Caco-2 (cell line): Measurements from ENCODE around the gene GABARAPL2. TPM values are rescaled to one million over a fixed set of nuclear protein-coding genes. Genes with fewer than 3 reads are reported as not detected.

ENCODE experiments used
- BruUV-seq: library from RNA; stranded (reverse); fragments of 400-500 nt; replicated peaks from 2 replicates; lab custom pipeline; 2021; lab: Mats Ljungman, UMichigan
- CTCF ChIA-PET: fragments of 300-600 bp; sonication (Branson Sonifier 250); formaldehyde crosslinking; loops from one replicate; lab custom pipeline; 2022; ENCODE audit warnings: antibody characterized with exemption; lab: Charles Lee
- POLR2A ChIA-PET: fragments of 300-600 bp; sonication (Branson Sonifier 250); formaldehyde crosslinking; loops from one replicate; lab custom pipeline; 2022; ENCODE audit warnings: antibody characterized with exemption; lab: Charles Lee
- DNase-seq, 2 experiments: peaks; one replicate each; pipeline versions ENCODE4 v3.0.0 to v3.0.0-alpha.2; 2020 to 2022
- H3K27me3 ChIP-seq: replicated peaks from 2 replicates; pipeline ENCODE4 v1.6.0; 2011; ENCODE audit warnings: low read length; ENCODE audit not compliant: control insufficient read depth, insufficient read depth
- H3K36me3 ChIP-seq: 2 replicates; pipeline ENCODE4 v1.5.1; 2011; ENCODE audit warnings: low read length; ENCODE audit not compliant: control insufficient read depth, insufficient read depth
- H3K4me1 ChIP-seq: fragments of 250-450 bp; sonication (Bioruptor Pico); 2 replicates; pipeline ENCODE4 v1.5.1; 2020; ENCODE audit warnings: mild to moderate bottlenecking
- H3K4me3 ChIP-seq: 2 replicates; pipeline ENCODE4 v1.5.1; 2011; ENCODE audit warnings: low read depth, mild to moderate bottlenecking, control low read depth, low read length
- H3K9me3 ChIP-seq: fragments of 250-450 bp; sonication (Bioruptor Pico); 2 replicates; pipeline ENCODE4 v1.5.1; 2020; ENCODE audit warnings: mild to moderate bottlenecking, moderate library complexity
- H3K27ac Mint-ChIP-seq: one replicate; pipeline ENCODE4 v1.8.0; 2022; ENCODE audit warnings: mixed read lengths; ENCODE audit not compliant: unreplicated experiment
- H3K27me3 Mint-ChIP-seq: one replicate; pipeline ENCODE4 v1.8.0; 2022; ENCODE audit warnings: mixed read lengths; ENCODE audit not compliant: insufficient read depth, unreplicated experiment
- H3K36me3 Mint-ChIP-seq: one replicate; pipeline ENCODE4 v1.8.0; 2022; ENCODE audit warnings: mild to moderate bottlenecking, mixed read lengths; ENCODE audit not compliant: insufficient read depth, unreplicated experiment
- H3K4me1 Mint-ChIP-seq: one replicate; pipeline ENCODE4 v1.8.0; 2022; ENCODE audit warnings: low read depth, mixed read lengths; ENCODE audit not compliant: unreplicated experiment
- H3K4me3 Mint-ChIP-seq: one replicate; pipeline ENCODE4 v1.8.0; 2022; ENCODE audit warnings: mild to moderate bottlenecking, moderate library complexity, mixed read lengths; ENCODE audit not compliant: unreplicated experiment
- H3K9me3 Mint-ChIP-seq: one replicate; pipeline ENCODE4 v1.8.0; 2022; ENCODE audit warnings: mixed read lengths; ENCODE audit not compliant: unreplicated experiment
- intact Hi-C: fragments of 100-400 bp; cut with micrococcal nuclease; formaldehyde crosslinking; loops from one replicate; pipeline ENCODE4 v1.10.0; 2022; ENCODE audit not compliant: unreplicated experiment
- total RNA-seq: library from RNA; stranded (reverse); gene quantifications from 2 replicates; pipeline ENCODE4 v1.2.3, GENCODE V29; 2022
- TF ChIP-seq, protein P1 (sequence below), 2 experiments: fragments of 200-600 bp in 1 of 2; IDR thresholded peaks; 1 replicate in 1 of 2; 2 replicates in 1 of 2; pipeline versions ENCODE4 v1.5.1 to v1.8.0; 2011 to 2022; ENCODE audit warnings: antibody characterized with exemption in 1 of 2, control low read depth in 1 of 2, inconsistent platforms in 1 of 2, low read depth in 1 of 2, low read length in 1 of 2, mild to moderate bottlenecking in 1 of 2, moderate library complexity in 1 of 2; ENCODE audit not compliant: insufficient read depth in 1 of 2, severe bottlenecking in 1 of 2, unreplicated experiment in 1 of 2

GABARAPL2 gene
- total RNA-seq, 1 experiment from 2014 or later: 88.2 TPM

DNA sequence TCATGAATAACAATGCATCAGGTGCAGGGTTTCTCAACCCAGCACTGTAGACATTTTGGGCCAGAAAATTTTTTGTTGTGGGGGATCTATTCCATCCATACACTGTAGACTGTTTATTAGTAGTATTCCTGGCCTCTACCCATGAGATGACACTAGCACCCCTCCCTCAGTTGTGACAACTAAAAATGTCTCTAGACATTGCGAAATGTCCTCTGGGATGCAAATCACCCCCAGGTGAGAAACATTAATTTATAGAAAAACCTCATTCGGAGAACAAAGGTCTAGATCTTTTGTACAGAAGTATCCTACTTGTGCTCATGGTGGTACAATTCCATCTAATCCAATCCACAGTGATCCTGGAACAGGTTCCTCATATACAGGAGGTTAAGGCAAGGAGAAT lies 52.6 kb downstream of the GABARAPL2 start:
- intact Hi-C loops: no loop called here
- H3K4me1 Mint-ChIP-seq: no peaks in the 10 kb centered on the region
- ChIA-PET CTCF (interaction anchor here (0.6 to 1.8 kb wide), 2 partner anchors 102 to 183 kb away, joined by 4 to 6 read pairs; no protein-coding TSS in a partner anchor), POLR2A (no interaction called here)
- peaks cover 6% of the 10 kb centered on the region; the same call in 1 of the 2 replicates for H3K4me1 ChIP-seq
- H3K27me3 Mint-ChIP-seq: no peaks in the 10 kb centered on the region
- no peaks in the 10 kb centered on the region for H3K27me3 ChIP-seq
- H3K36me3 ChIP-seq: peaks cover 1% of the 10 kb centered on the region; the same call in 1 of the 2 replicates
- no TSS peak for BruUV-seq
- no peak overlapping the region for H3K4me3 Mint-ChIP-seq
- no peaks in the 10 kb centered on the region for H3K9me3 ChIP-seq
- no peak overlapping the region for H3K27ac Mint-ChIP-seq
- no peak for DNase-seq
- peaks cover 65% of the 10 kb centered on the region for H3K36me3 Mint-ChIP-seq
- no peak overlapping the region for H3K4me3 ChIP-seq
- TF ChIP-seq, protein P1, sequence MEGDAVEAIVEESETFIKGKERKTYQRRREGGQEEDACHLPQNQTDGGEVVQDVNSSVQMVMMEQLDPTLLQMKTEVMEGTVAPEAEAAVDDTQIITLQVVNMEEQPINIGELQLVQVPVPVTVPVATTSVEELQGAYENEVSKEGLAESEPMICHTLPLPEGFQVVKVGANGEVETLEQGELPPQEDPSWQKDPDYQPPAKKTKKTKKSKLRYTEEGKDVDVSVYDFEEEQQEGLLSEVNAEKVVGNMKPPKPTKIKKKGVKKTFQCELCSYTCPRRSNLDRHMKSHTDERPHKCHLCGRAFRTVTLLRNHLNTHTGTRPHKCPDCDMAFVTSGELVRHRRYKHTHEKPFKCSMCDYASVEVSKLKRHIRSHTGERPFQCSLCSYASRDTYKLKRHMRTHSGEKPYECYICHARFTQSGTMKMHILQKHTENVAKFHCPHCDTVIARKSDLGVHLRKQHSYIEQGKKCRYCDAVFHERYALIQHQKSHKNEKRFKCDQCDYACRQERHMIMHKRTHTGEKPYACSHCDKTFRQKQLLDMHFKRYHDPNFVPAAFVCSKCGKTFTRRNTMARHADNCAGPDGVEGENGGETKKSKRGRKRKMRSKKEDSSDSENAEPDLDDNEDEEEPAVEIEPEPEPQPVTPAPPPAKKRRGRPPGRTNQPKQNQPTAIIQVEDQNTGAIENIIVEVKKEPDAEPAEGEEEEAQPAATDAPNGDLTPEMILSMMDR (IDR thresholded peaks at IDR 0.05; ENCODE audit: insufficient read depth in 1 of 2, low read depth in 1 of 2, low read length in 1 of 2, severe bottlenecking in 1 of 2, unreplicated experiment in 1 of 2): no peak
- no peaks in the 10 kb centered on the region for H3K9me3 Mint-ChIP-seq

DNA sequence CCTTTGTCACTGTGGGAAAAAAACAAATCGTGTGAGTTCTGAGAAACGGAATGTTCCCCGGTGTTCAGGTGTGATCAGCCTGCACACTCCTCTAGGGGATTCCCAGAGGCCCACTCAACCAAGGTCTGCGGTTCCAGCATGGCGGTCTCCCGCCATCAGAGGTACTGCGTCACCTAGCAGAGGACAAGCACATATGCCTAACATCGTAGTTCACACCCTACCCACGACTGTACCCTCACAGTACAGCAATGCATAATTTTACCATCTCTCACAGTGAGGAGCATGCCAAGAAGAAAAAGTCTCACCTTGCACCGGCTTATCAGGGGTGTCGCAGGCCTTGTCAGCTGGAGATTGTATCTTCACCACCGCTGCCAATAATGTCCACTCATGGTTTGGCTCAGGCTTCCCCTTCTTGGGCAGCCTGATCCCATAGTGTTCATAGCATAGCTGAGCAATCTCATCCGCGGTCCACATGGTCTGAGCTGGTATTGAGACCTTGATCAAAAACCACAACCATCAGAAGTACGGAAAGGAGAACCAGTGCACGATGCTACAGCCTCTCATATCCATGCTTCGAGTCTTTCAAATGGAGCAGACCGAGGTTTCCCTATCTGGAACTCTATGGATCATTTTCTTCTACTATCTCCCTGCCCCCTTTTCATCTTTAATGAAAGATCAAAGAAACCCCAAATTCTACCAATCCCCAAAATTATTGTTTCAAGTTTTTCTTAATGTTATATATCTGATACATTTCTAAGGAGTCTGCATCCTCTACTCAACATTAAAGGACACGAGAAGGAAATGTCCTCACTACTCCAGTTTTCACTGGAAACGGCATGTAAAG lies 54.4 kb downstream of the GABARAPL2 start:
- no peak overlapping the region for H3K27ac Mint-ChIP-seq
- H3K4me1 ChIP-seq: peaks cover 21% of the 10 kb centered on the region
- H3K4me3 Mint-ChIP-seq: no peak overlapping the region
- no peak for DNase-seq
- no peak overlapping the region for H3K4me3 ChIP-seq
- TF ChIP-seq, protein P1 (IDR thresholded peaks at IDR 0.05; ENCODE audit: insufficient read depth in 1 of 2, low read depth in 1 of 2, low read length in 1 of 2, severe bottlenecking in 1 of 2, unreplicated experiment in 1 of 2): no peak
- ChIA-PET CTCF (interaction anchor here (1.0 to 2.9 kb wide), 3 partner anchors 14 to 143 kb away, joined by 3 to 15 read pairs (median 4); no protein-coding TSS in a partner anchor), POLR2A (no interaction called here)
- H3K27me3 Mint-ChIP-seq: no peaks in the 10 kb centered on the region
- peaks cover under 1% of the 10 kb centered on the region for H3K9me3 Mint-ChIP-seq
- no peaks in the 10 kb centered on the region for H3K27me3 ChIP-seq
- peaks cover 67% of the 10 kb centered on the region for H3K36me3 Mint-ChIP-seq
- peaks cover 1% of the 10 kb centered on the region; the same call in 1 of the 2 replicates for H3K36me3 ChIP-seq
- intact Hi-C loops: loop anchor here (1.0 kb wide), 1 partner anchor 149 kb away; no protein-coding TSS in a partner anchor
- H3K9me3 ChIP-seq: no peaks in the 10 kb centered on the region
- BruUV-seq: no TSS peak
- peaks cover 13% of the 10 kb centered on the region for H3K4me1 Mint-ChIP-seq

GRCh38 chr16:75621170-75621477 lies 54.9 kb downstream of the GABARAPL2 start:
- H3K9me3 ChIP-seq: no peaks in the 10 kb centered on the region
- H3K4me3 Mint-ChIP-seq: no peak overlapping the region
- H3K9me3 Mint-ChIP-seq: peaks cover 6% of the 10 kb centered on the region
- ChIA-PET CTCF (interaction anchor here (0.6 to 2.9 kb wide), 4 partner anchors 15 to 150 kb away, joined by 3 to 15 read pairs (median 4); no protein-coding TSS in a partner anchor), POLR2A (interaction anchor here (0.6 to 0.7 kb wide), 3 partner anchors 8 to 71 kb away, joined by 3 to 4 read pairs (median 3); no protein-coding TSS in a partner anchor)
- BruUV-seq: no TSS peak
- H3K36me3 ChIP-seq: no peaks in the 10 kb centered on the region; the same call in 1 of the 2 replicates
- peaks cover 18% of the 10 kb centered on the region for H3K4me1 Mint-ChIP-seq
- no peak overlapping the region for H3K27ac Mint-ChIP-seq
- TF ChIP-seq, protein P1 (IDR thresholded peaks at IDR 0.05; ENCODE audit: insufficient read depth in 1 of 2, low read depth in 1 of 2, low read length in 1 of 2, severe bottlenecking in 1 of 2, unreplicated experiment in 1 of 2): peak; percentile 24 to 26
- no peak for DNase-seq
- no peaks in the 10 kb centered on the region for H3K27me3 Mint-ChIP-seq
- no peak overlapping the region for H3K4me3 ChIP-seq
- H3K4me1 ChIP-seq: peaks cover 26% of the 10 kb centered on the region
- no peaks in the 10 kb centered on the region for H3K27me3 ChIP-seq
- H3K36me3 Mint-ChIP-seq: peaks cover 67% of the 10 kb centered on the region
- intact Hi-C loops: loop anchor here (1.0 kb wide), 1 partner anchor 150 kb away; no protein-coding TSS in a partner anchor
